HUES64 (cell line): ENCODE measurements around the gene PTH2.
A peak's percentile ranks its signal among the peaks of the same experiment; 100 is the strongest.

Experiments used
- H3K27ac ChIP-seq: 2 replicates; pipeline ENCODE4 v1.7.0; 2013; ENCODE audit warnings: low read depth, low read length, inconsistent platforms
- H3K27me3 ChIP-seq: 2 replicates; pipeline ENCODE4 v1.6.1; 2013; ENCODE audit warnings: mild to moderate bottlenecking, low read length; ENCODE audit not compliant: insufficient read depth
- H3K36me3 ChIP-seq: 2 replicates; pipeline ENCODE4 v1.6.1; 2013; ENCODE audit warnings: mild to moderate bottlenecking, low read length; ENCODE audit not compliant: insufficient read depth
- H3K4me1 ChIP-seq: 2 replicates; pipeline ENCODE4 v1.6.1; 2013; ENCODE audit warnings: mild to moderate bottlenecking, low read length, moderate library complexity; ENCODE audit not compliant: insufficient read depth
- H3K4me3 ChIP-seq: 2 replicates; pipeline ENCODE4 v1.5.1; 2013; ENCODE audit warnings: mild to moderate bottlenecking, low read length, moderate library complexity
- H3K9ac ChIP-seq: 2 replicates; pipeline ENCODE4 v1.6.1; 2013; ENCODE audit warnings: mild to moderate bottlenecking, low read depth, low read length
- H3K9me3 ChIP-seq: 2 replicates; pipeline ENCODE4 v1.6.1; 2013; ENCODE audit warnings: low read depth, low read length; ENCODE audit not compliant: insufficient read depth
- WGBS: fragments of 150-250, 120-280 bp; methylation state at CpG from one replicate; pipeline ENCODE4 v1.1.7; 2013; ENCODE audit warnings: missing lambda C conversion rate; 5-methylcytosine and 5-hydroxymethylcytosine counted together

PTH2 gene

DNA sequence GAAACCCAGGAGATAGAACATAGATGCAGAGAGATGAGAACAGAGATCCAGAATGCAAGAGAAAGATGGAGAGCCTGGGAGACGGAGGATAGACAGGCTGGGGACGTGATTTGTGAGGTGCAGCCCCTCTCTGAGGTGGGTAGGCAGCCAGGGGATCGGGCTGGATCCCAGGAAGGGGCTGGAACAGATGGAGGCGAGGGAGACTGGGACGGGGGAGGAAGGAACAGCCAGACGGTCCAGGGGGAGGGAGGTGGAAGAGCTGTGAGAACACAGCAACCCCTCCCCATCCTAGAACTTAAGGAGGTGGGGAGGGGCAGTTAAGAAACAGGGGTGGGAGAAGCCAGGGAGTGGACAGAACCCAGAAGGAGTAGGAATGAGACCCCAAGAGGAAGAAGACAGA lies 15.0 kb upstream of the PTH2 start:
- H3K4me1 ChIP-seq, result peaks cover 5% of the 10 kb centered on the region; the same call in 1 of the 2 replicates
- no peaks in the 10 kb centered on the region for H3K9me3 ChIP-seq
- H3K36me3 ChIP-seq, result no peaks in the 10 kb centered on the region
- H3K27me3 ChIP-seq, result peaks cover 79% of the 10 kb centered on the region
- H3K27ac ChIP-seq, result no peak overlapping the region
- WGBS, result 21% methylated on average over 5 of the region's 6 CpGs
- H3K4me3 ChIP-seq, result no peak overlapping the region
- no peak overlapping the region for H3K9ac ChIP-seq

DNA sequence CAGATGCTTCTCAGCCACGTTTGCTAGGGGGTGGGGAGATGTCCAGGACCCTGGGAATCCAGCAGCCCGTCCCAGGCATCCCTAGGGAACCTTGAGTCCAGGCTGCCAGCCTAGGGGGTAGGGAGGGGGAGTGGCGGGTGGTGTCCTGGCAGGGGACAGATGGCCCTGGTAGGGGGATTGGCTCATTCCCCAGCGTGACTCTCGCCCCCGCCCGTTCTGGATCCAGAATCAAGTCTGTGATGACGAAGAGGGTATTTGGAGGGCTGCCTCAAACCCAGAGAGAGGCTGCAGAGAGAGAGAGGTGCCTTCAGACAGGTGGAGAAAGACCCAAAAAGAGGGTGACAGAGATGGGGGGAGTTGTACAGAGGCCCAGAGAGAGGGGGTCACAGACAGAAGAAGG lies 14.0 kb upstream of the PTH2 start:
- peaks cover 6% of the 10 kb centered on the region; the same call in 1 of the 2 replicates for H3K4me1 ChIP-seq
- no peaks in the 10 kb centered on the region for H3K9me3 ChIP-seq
- peaks cover 87% of the 10 kb centered on the region for H3K27me3 ChIP-seq
- WGBS, result 34% methylated on average over 8 of the region's 8 CpGs
- H3K27ac ChIP-seq, result no peak overlapping the region
- no peak overlapping the region for H3K9ac ChIP-seq
- no peak overlapping the region for H3K4me3 ChIP-seq
- H3K36me3 ChIP-seq, result no peaks in the 10 kb centered on the region

DNA sequence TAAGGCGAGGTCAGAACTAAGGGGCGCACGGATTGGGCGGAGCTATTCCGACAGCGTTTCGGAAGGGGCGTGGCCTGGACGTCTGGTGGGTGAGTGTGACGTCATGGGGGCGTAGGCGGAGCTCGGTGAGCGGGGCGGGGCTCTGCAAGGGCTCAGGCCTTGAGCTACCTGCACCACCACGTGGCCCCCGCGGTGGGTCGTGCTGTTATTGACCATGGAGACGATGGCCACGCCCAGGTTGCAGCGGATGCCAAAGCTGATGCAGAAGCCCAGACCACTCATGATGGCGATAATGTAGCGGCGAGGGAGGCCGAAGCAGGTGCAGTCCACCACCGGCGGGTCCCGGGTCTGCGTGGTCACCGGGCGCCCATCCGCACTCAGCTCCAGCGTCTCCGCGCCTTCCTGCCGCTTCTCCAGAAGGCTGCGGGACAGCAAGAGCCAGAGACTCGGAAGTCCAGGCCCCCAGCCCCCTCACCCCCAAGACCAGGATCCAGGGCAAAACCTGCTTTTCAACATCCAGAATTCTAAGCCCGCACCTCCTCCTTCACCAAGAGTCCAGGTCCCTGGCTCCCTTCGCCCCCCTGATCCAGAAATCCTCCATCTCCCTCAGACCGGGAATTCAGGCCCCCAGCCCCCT lies 13.3 kb upstream of the PTH2 start:
- 67% methylated on average over 42 of the region's 42 CpGs for WGBS
- H3K9me3 ChIP-seq, result no peaks in the 10 kb centered on the region
- no peak overlapping the region for H3K9ac ChIP-seq
- H3K27ac ChIP-seq, result no peak overlapping the region
- peak overlapping the region; percentile 13; the same call in 1 of the 2 replicates for H3K4me3 ChIP-seq
- H3K27me3 ChIP-seq, result peaks cover 87% of the 10 kb centered on the region
- H3K4me1 ChIP-seq, result peaks cover 6% of the 10 kb centered on the region; the same call in 1 of the 2 replicates
- no peaks in the 10 kb centered on the region for H3K36me3 ChIP-seq

DNA sequence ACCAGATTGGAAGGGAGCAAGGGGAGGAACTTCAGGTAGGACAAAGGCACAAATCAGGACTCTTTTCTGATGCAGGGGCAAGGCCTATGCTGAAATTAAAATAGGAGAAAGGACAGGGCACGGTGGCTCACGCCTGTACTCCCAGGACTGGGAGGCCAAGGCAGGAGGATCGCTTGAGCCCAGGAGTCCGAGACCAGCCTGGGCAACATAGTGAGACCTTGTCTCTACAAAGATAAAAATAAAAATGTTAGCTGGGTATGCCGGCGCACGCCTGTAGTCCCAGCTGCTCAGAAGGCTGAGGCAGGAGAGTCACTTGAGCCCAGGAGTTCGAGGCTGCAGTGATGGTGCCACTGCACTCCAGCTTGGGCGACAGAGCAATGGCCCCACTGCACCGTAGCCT lies 12.4 kb upstream of the PTH2 start:
- Histone ChIP-seq H3K4me1 (peaks cover 6% of the 10 kb centered on the region; the same call in 1 of the 2 replicates), H3K4me3 (no peak overlapping the region; the same call in 1 of the 2 replicates), H3K27ac (no peak overlapping the region), H3K27me3 (peaks cover 86% of the 10 kb centered on the region), H3K36me3 (no peaks in the 10 kb centered on the region), H3K9me3 (no peaks in the 10 kb centered on the region), H3K9ac (no peak overlapping the region)
- WGBS, result 91% methylated on average over 10 of the region's 10 CpGs

DNA sequence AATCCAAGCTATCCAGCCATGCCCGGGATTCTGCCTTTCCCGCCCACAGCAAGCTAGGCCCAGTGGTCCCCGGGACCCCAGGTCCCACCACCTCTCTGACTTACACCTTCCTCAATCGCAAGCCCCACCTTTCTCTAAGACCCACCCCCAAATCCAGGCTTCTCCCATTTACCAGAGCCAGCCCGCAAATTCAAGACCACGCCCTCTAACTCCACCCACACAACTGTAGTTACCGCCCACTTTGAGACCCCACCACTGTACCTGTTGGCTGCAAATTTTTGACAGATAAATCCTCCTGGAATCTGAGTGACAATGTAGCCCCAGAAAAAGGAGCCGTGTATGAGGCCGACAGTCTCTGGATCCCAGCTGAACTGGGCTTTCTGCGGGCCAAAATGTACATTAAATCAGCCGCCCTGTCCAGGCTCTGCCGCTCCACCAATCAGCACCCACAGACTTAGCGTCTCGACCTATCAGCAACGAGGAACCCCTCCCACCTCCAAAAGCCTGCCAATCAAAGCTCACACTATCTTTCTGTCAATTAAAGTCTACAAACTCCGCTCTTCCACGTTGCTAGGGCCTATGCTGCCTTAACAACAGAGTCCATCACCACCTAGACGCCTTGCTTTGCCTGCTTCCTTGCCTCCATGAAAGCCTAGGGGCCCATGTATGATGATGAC lies 11.8 kb upstream of the PTH2 start:
- Histone ChIP-seq H3K36me3 (no peaks in the 10 kb centered on the region), H3K27ac (no peak overlapping the region), H3K4me3 (no peak overlapping the region), H3K27me3 (peaks cover 83% of the 10 kb centered on the region), H3K9me3 (no peaks in the 10 kb centered on the region), H3K9ac (no peak overlapping the region), H3K4me1 (peaks cover 6% of the 10 kb centered on the region; the same call in 1 of the 2 replicates)
- 88% methylated on average over 18 of the region's 18 CpGs for WGBS

DNA sequence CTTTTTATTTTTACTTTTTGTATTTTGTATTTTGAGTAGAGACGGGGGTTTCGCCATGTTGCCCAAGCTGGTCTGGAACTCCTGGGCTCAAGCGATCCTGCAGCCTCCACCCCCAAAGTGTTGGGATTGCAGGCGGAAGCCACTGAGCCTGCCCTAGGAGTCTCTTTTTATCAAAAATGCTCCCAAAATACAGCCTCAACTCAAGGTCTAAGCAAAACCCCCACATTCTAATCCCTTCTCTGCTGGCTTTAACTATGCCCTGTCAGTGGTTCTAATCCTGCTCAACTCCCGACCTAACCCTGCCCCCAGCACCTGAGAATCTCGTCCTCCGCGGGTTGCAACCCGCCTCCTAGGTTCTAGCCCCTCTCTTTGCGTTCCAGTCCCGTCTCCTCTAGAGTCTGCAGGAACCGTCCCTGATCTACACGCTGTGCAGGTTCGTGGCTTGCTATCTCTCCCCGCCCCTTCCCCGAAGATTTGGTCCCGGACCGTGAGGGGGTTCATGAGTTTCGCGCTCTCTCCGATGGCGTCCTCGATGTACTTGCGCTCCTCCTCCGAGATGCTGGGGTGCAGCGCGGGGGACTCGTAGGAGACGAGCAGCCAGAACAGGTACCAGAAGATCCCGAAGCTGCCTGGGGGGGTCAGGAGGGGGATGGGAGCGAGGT lies 10.1 kb upstream of the PTH2 start:
- H3K9me3 ChIP-seq, result no peaks in the 10 kb centered on the region
- peak overlapping the region; percentile 59; the same call in 1 of the 2 replicates for H3K4me3 ChIP-seq
- peaks cover 6% of the 10 kb centered on the region; the same call in 1 of the 2 replicates for H3K4me1 ChIP-seq
- H3K27me3 ChIP-seq, result peaks cover 80% of the 10 kb centered on the region
- no peak overlapping the region for H3K27ac ChIP-seq
- WGBS, result 48% methylated on average over 31 of the region's 31 CpGs
- H3K9ac ChIP-seq, result no peak overlapping the region
- no peaks in the 10 kb centered on the region for H3K36me3 ChIP-seq

DNA sequence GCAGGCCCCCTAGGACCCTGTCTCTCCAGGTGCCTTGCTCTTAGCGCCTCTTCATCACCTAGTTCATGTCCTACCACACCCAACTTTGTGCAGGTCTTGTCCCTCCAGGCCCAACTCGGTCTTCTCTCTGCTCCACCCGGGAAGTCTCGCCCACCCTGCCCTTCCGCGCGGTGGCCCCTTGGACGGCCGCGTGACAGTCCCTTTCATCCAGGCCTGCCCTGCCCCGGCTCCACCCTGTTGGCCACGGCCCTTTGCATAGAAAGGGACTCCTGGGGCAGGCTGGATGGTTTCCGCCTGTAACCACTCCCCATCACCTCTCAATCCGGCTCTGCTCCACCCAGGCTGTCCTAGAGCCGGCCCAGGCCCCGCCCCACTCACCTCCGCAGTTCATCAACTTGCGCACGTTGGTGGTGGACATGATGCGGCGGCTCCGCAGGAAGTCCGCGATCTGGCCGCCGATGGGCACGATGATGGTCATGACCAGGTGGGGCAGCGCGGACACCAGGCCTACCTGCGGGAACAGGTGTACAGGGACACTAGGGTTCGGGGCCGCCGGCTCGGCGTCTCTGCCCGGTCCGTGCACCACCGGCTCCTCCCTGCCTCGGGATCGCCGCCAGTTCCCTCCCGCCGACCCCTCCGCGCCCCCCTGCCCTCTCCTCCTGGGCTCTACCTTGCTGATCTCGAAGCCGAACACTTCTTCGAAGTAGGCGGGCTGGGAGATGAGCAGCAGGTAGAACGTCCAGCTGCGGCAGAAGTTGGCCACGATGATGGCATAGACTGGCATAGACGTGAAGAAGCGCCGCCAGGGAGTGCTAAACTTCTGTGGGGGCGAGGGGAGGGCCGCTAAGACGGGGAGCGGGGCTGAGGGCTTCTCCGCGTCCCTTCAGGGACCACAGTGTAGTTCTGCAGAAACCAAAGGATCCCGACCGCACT lies 9.2 kb upstream of the PTH2 start:
- Histone ChIP-seq H3K27me3 (peaks cover 79% of the 10 kb centered on the region), H3K9me3 (no peaks in the 10 kb centered on the region), H3K27ac (no peak overlapping the region), H3K36me3 (no peaks in the 10 kb centered on the region), H3K4me3 (peak overlapping the region; percentile 59), H3K9ac (no peak overlapping the region), H3K4me1 (peaks cover 6% of the 10 kb centered on the region; the same call in 1 of the 2 replicates)
- WGBS, result 7% methylated on average over 63 of the region's 63 CpGs

DNA sequence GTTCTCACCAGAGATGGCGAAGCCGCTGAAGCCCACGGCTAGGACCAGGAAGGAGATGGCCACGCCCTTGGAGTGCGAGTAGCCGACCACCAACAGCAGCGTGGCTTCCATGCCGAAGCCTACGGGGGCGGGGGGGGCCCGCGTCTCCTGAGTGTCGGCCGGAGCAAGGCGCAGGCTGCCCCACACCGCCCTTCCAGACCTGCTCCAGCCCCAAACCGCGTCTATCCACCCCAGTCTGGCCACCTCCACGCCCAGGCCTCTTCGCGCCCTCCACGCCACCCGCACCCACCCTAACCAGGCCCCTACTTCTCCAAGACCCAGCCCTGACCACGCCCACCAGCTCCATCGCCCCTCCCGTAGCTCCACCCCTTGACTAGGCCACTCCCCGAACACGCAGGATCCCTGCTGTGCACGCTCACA lies 8.1 kb upstream of the PTH2 start:
- Histone ChIP-seq H3K4me3 (no peak overlapping the region), H3K36me3 (no peaks in the 10 kb centered on the region), H3K4me1 (peaks cover 15% of the 10 kb centered on the region; the same call in 1 of the 2 replicates), H3K9me3 (no peaks in the 10 kb centered on the region), H3K27me3 (peaks cover 79% of the 10 kb centered on the region), H3K9ac (no peak overlapping the region), H3K27ac (no peak overlapping the region)
- 71% methylated on average over 28 of the region's 29 CpGs for WGBS

DNA sequence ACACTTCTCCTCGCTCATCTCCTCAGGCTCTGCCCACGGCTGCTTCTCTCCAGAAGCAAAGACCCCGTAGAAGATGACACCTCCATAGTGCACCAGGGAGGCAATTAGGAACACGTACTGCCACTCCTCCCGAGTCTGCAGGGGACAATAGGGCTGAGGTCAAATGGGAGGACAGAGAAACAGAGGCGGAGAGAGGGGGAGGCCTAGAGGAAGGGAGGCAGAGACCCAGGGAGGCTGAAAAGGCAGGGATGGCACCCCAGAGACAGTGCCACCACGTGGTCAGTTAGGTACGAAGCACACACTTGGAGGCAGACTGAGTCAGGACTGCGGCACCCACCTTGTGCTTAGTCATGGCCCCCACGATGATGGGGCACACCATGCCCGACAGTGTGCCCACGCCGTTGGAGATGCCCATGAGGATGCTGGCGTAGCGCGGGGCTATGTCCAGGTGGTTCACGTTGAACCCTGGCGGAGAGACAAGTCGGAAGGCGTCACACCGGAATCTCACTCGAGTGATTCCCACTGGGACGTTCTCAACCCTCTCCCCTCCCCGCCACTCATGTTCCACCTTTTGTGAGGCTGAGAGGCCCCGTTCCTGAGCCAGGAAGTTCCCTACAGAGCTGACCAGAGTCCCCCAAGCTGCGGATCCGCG lies 7.6 kb upstream of the PTH2 start:
- no peaks in the 10 kb centered on the region for H3K9me3 ChIP-seq
- H3K27me3 ChIP-seq, result peaks cover 80% of the 10 kb centered on the region

DNA sequence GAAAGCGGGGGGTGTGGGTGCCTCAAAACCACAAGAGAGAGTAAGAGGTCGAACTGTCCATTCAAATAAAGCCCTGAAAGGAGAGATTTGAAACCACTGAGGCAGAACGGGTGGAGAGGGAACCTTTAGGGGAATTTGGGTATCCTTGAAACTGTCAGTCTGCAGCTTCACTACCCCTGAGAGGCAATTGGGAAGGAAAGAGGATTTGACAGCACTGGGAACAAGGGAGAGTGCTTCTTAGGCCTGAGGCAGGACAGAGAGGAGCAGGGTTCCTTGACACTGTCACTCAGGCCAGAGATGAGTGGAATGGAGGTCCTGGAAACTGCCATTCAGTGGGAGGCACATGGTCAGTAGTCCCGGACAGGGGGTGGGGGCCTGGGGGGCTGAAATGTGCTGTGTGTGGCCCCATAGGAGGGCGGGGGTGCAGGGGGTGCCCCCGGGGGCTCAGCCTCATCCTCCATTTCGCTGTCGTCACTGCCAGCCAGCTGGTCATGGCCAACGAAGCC lies 7.0 kb upstream of the PTH2 start:
- H3K27ac ChIP-seq, result no peak overlapping the region
- peaks cover 86% of the 10 kb centered on the region for H3K27me3 ChIP-seq
- no peak overlapping the region for H3K9ac ChIP-seq
- H3K9me3 ChIP-seq, result no peaks in the 10 kb centered on the region
- 76% methylated on average over 9 of the region's 9 CpGs for WGBS
- no peaks in the 10 kb centered on the region for H3K36me3 ChIP-seq
- H3K4me3 ChIP-seq, result no peak overlapping the region
- peaks cover 18% of the 10 kb centered on the region; the same call in 1 of the 2 replicates for H3K4me1 ChIP-seq

More for the DNA sequence above, 7.6 kb upstream of the PTH2 start:
- Histone ChIP-seq H3K4me3 (no peak overlapping the region), H3K36me3 (no peaks in the 10 kb centered on the region), H3K9ac (no peak overlapping the region), H3K27ac (no peak overlapping the region), H3K4me1 (peaks cover 16% of the 10 kb centered on the region; the same call in 1 of the 2 replicates)
- WGBS, result 71% methylated on average over 28 of the region's 28 CpGs
